ENCODE measurements around the gene C2orf76. TPM values are rescaled to one million over a fixed set of nuclear protein-coding genes. Genes with fewer than 3 reads are reported as not detected.

Gene C2orf76
- total and polyA plus RNA-seq, 10 of the 15 experiments (the other 5 are each of a cell fraction or from before 2014, with no cell fraction given), result 14.0 to 46.1 (median 25.4) TPM

- ATAC-seq (no peak), FAIRE-seq (no peak), DNase-seq (ENCODE audit: low read depth, low spot score) (no peak)
- BruUV-seq (replicated peaks), result no TSS peak
- ChIA-PET RAD21 (ENCODE audit: unreplicated experiment) (no interaction called here), SMC1A (ENCODE audit: uncharacterized antibody, unreplicated experiment) (no interaction called here), POLR2A (no interaction called here), CTCF (no interaction called here)
- in situ Hi-C loops (cut with MboI) (no loop called here), intact Hi-C loops (cut with micrococcal nuclease; ENCODE audit: unreplicated experiment) (no loop called here)
- no peak overlapping the region for H3K4me2 ChIP-seq (ENCODE audit: control insufficient read depth, insufficient read depth)
- no peak overlapping the region for H3K4me3 ChIP-seq
- H3K36me3 ChIP-seq (ENCODE audit: control insufficient read depth in 2 of 2, insufficient read depth in 2 of 2, low read length in 1 of 2), result no peaks in the 10 kb centered on the region
- H3K9ac ChIP-seq (ENCODE audit: control insufficient read depth, insufficient read depth, low read length), result no peak overlapping the region
- WGBS (ENCODE audit: insufficient coverage, insufficient replicate concordance, low lambda C conversion rate, missing lambda C conversion rate), result 94% methylated on average over 1 of the region's 1 CpG
- no peaks in the 10 kb centered on the region for H4K20me1 ChIP-seq (ENCODE audit: control insufficient read depth, insufficient read depth)
- no peak overlapping the region for H3K27ac ChIP-seq (ENCODE audit: control insufficient read depth, insufficient read depth)
- H2AFZ ChIP-seq (ENCODE audit: control insufficient read depth, low read depth, low read length), result no peak overlapping the region
- no peaks in the 10 kb centered on the region for H3K27me3 ChIP-seq (replicated peaks in 1 of 2; ENCODE audit: control insufficient read depth in 2 of 2, insufficient read depth in 2 of 2, low read length in 1 of 2)
- TF ChIP-seq BHLHE40 (IDR thresholded peaks at IDR 0.05; ENCODE audit: borderline replicate concordance in 1 of 2, low read depth in 2 of 2, low read length in 1 of 2) (no peak), CTCF (IDR thresholded peaks at IDR 0.05 in 2 of 3, conservative IDR thresholded peaks at IDR 0.05 in 1 of 3; ENCODE audit: control insufficient read depth in 2 of 3, extremely low read depth in 1 of 3, insufficient read depth in 1 of 3, low read depth in 3 of 3, low read length in 3 of 3) (no peak), ZBTB4 (CRISPR knock-in tag; IDR thresholded peaks at IDR 0.05) (no peak), RCOR1 (conservative IDR thresholded peaks at IDR 0.05; ENCODE audit: low read depth, low read length) (no peak), RELA (IDR thresholded peaks at IDR 0.05; ENCODE audit: borderline replicate concordance, partially characterized antibody) (no peak), TCF12 (IDR thresholded peaks at IDR 0.05; ENCODE audit: low read depth, low read length) (no peak), DPF2 (IDR thresholded peaks at IDR 0.05) (no peak), HDAC6 (IDR thresholded peaks at IDR 0.05; ENCODE audit: unreplicated experiment) (no peak), ZNF217 (IDR thresholded peaks at IDR 0.05) (no peak), TCF7 (IDR thresholded peaks at IDR 0.05; ENCODE audit: borderline replicate concordance) (no peak), JUND (IDR thresholded peaks at IDR 0.05; ENCODE audit: low read depth, low read length) (no peak), ZNF24 (IDR thresholded peaks at IDR 0.05) (no peak), SMAD5 (IDR thresholded peaks at IDR 0.05; ENCODE audit: low read depth) (no peak)
- H3K79me2 ChIP-seq (ENCODE audit: control insufficient read depth, insufficient read depth, low read length), result no peaks in the 10 kb centered on the region
- no peaks in the 10 kb centered on the region for H3K9me3 ChIP-seq (replicated peaks; ENCODE audit: control insufficient read depth, insufficient read depth, low read length)
- peaks cover 11% of the 10 kb centered on the region for H3K4me1 ChIP-seq (ENCODE audit: control insufficient read depth, insufficient read depth, low read length)
Observed at GRCh38 chr2:119317554-119317953, 49.1 kb downstream of the C2orf76 start.

Data from GM12878 (cell line).